B cell (primary cell): ENCODE results near the gene SRGAP2B.
"Not testable (repeated sequence)": the region's sequence is repeated elsewhere in the genome, so short reads cannot be mapped to it uniquely, and the experiment has no call there.

Experiments used
- EZH2 ChIP-seq: IDR thresholded peaks from 2 replicates; pipeline ENCODE4 v1.6.1; 2012; ENCODE audit warnings: borderline replicate concordance, low read depth, mild to moderate bottlenecking, moderate library complexity, low read length; ENCODE audit not compliant: insufficient read depth, poor library complexity, severe bottlenecking
- TF ChIP-seq, protein P1 (sequence below): fragments of 200-600 bp; IDR thresholded peaks from one replicate; pipeline ENCODE4 v1.8.0; 2022; ENCODE audit warnings: antibody characterized with exemption, mild to moderate bottlenecking

DNA sequence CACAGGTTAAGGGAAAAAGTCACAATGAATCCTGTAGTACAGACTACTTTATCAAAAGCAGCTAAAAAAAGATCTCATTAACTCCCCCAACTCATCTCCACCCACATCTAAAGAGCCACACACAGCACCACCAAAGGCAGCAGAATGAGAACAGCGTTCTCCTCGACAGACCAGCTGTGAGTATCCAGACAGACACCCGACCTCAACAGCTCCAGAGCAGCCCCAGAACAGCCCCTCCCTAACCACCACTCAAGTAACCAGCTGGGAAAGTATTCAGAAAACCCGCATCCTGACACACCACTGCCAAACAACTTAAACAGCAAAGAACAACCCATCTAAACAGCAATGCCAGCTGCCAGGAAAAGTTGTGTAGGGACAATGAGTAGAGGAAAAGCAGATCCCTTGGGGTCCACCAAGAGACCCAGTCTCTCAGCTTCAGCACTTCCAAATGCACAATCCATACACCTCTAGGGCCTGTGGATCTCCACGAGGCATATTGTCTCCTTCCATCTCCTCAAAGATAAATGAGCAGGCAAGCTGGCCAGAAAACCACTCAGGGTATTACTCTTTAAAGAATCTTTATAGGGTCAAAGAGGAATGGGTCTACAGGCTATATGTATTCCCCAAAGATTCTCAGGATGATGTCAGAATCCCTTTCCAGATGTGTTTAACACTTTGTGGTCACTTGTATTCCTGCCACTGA lies 49.4 kb downstream of the SRGAP2B start:
- TF ChIP-seq, protein P1, sequence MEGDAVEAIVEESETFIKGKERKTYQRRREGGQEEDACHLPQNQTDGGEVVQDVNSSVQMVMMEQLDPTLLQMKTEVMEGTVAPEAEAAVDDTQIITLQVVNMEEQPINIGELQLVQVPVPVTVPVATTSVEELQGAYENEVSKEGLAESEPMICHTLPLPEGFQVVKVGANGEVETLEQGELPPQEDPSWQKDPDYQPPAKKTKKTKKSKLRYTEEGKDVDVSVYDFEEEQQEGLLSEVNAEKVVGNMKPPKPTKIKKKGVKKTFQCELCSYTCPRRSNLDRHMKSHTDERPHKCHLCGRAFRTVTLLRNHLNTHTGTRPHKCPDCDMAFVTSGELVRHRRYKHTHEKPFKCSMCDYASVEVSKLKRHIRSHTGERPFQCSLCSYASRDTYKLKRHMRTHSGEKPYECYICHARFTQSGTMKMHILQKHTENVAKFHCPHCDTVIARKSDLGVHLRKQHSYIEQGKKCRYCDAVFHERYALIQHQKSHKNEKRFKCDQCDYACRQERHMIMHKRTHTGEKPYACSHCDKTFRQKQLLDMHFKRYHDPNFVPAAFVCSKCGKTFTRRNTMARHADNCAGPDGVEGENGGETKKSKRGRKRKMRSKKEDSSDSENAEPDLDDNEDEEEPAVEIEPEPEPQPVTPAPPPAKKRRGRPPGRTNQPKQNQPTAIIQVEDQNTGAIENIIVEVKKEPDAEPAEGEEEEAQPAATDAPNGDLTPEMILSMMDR: not testable (repeated sequence)
- not testable (repeated sequence) for TF ChIP-seq EZH2
